GM21381 (cell line): Measurements from ENCODE around the gene GRK1.

Source experiments
- ATAC-seq: cut with Tn5 transposase; IDR thresholded peaks from one replicate; pipeline ENCODE4 v1.9.1; 2021; ENCODE audit warnings: mild to moderate bottlenecking, moderate library complexity; ENCODE audit not compliant: unreplicated experiment

Gene GRK1

GRCh38 chr13:113632706-113633484, 34.1 kb upstream of the GRK1 start:
- ATAC-seq, result no peak

GRCh38 chr13:113633485-113633873, 33.5 kb upstream of the GRK1 start:
- no peak for ATAC-seq

GRCh38 chr13:113634279-113635047, 32.6 kb upstream of the GRK1 start:
- ATAC-seq, result no peak

GRCh38 chr13:113635048-113635420, 32.0 kb upstream of the GRK1 start:
- no peak for ATAC-seq

- ATAC-seq, result no peak
Observed at GRCh38 chr13:113635709-113636108, 31.3 kb upstream of the GRK1 start.

GRCh38 chr13:113636266-113636963, 30.6 kb upstream of the GRK1 start:
- no peak for ATAC-seq

GRCh38 chr13:113637262-113638160, 29.5 kb upstream of the GRK1 start:
- ATAC-seq, result no peak

- ATAC-seq, result no peak
Observed at GRCh38 chr13:113638173-113638746, 28.8 kb upstream of the GRK1 start.

GRCh38 chr13:113638806-113639205, 28.2 kb upstream of the GRK1 start:
- no peak for ATAC-seq

- ATAC-seq, result no peak
Observed at GRCh38 chr13:113639616-113640262, 27.3 kb upstream of the GRK1 start.

GRCh38 chr13:113641426-113641825, 25.6 kb upstream of the GRK1 start:
- ATAC-seq, result no peak

GRCh38 chr13:113642563-113642962, 24.5 kb upstream of the GRK1 start:
- no peak for ATAC-seq

- ATAC-seq, result no peak
Observed at GRCh38 chr13:113643593-113643992, 23.4 kb upstream of the GRK1 start.

GRCh38 chr13:113644800-113645199, 22.2 kb upstream of the GRK1 start:
- no peak for ATAC-seq

- no peak for ATAC-seq
Observed at GRCh38 chr13:113645329-113645728, 21.7 kb upstream of the GRK1 start.

GRCh38 chr13:113646376-113646775, 20.6 kb upstream of the GRK1 start:
- ATAC-seq, result no peak

GRCh38 chr13:113646921-113647340, 20.1 kb upstream of the GRK1 start:
- no peak for ATAC-seq

GRCh38 chr13:113647351-113648215, 19.4 kb upstream of the GRK1 start:
- ATAC-seq, result no peak

- no peak for ATAC-seq
Observed at GRCh38 chr13:113648216-113648610, 18.8 kb upstream of the GRK1 start.
